Caco-2 (cell line): ENCODE data around the gene RGS7BP. TPM values are rescaled to one million over a fixed set of nuclear protein-coding genes. Genes with fewer than 3 reads are reported as not detected.

Experiments
- BruUV-seq: library from RNA; stranded (reverse); fragments of 400-500 nt; replicated peaks from 2 replicates; lab custom pipeline; 2021; lab: Mats Ljungman, UMichigan
- CTCF ChIA-PET: fragments of 300-600 bp; sonication (Branson Sonifier 250); formaldehyde crosslinking; loops from one replicate; lab custom pipeline; 2022; ENCODE audit warnings: antibody characterized with exemption; lab: Charles Lee
- POLR2A ChIA-PET: fragments of 300-600 bp; sonication (Branson Sonifier 250); formaldehyde crosslinking; loops from one replicate; lab custom pipeline; 2022; ENCODE audit warnings: antibody characterized with exemption; lab: Charles Lee
- DNase-seq, 2 experiments: peaks; one replicate each; pipeline versions ENCODE4 v3.0.0 to v3.0.0-alpha.2; 2020 to 2022
- H3K27me3 ChIP-seq: replicated peaks from 2 replicates; pipeline ENCODE4 v1.6.0; 2011; ENCODE audit warnings: low read length; ENCODE audit not compliant: control insufficient read depth, insufficient read depth
- H3K36me3 ChIP-seq: 2 replicates; pipeline ENCODE4 v1.5.1; 2011; ENCODE audit warnings: low read length; ENCODE audit not compliant: control insufficient read depth, insufficient read depth
- H3K4me1 ChIP-seq: fragments of 250-450 bp; sonication (Bioruptor Pico); 2 replicates; pipeline ENCODE4 v1.5.1; 2020; ENCODE audit warnings: mild to moderate bottlenecking
- H3K4me3 ChIP-seq: 2 replicates; pipeline ENCODE4 v1.5.1; 2011; ENCODE audit warnings: low read depth, mild to moderate bottlenecking, control low read depth, low read length
- H3K9me3 ChIP-seq: fragments of 250-450 bp; sonication (Bioruptor Pico); 2 replicates; pipeline ENCODE4 v1.5.1; 2020; ENCODE audit warnings: mild to moderate bottlenecking, moderate library complexity
- H3K27ac Mint-ChIP-seq: one replicate; pipeline ENCODE4 v1.8.0; 2022; ENCODE audit warnings: mixed read lengths; ENCODE audit not compliant: unreplicated experiment
- H3K27me3 Mint-ChIP-seq: one replicate; pipeline ENCODE4 v1.8.0; 2022; ENCODE audit warnings: mixed read lengths; ENCODE audit not compliant: insufficient read depth, unreplicated experiment
- H3K36me3 Mint-ChIP-seq: one replicate; pipeline ENCODE4 v1.8.0; 2022; ENCODE audit warnings: mild to moderate bottlenecking, mixed read lengths; ENCODE audit not compliant: insufficient read depth, unreplicated experiment
- H3K4me1 Mint-ChIP-seq: one replicate; pipeline ENCODE4 v1.8.0; 2022; ENCODE audit warnings: low read depth, mixed read lengths; ENCODE audit not compliant: unreplicated experiment
- H3K4me3 Mint-ChIP-seq: one replicate; pipeline ENCODE4 v1.8.0; 2022; ENCODE audit warnings: mild to moderate bottlenecking, moderate library complexity, mixed read lengths; ENCODE audit not compliant: unreplicated experiment
- H3K9me3 Mint-ChIP-seq: one replicate; pipeline ENCODE4 v1.8.0; 2022; ENCODE audit warnings: mixed read lengths; ENCODE audit not compliant: unreplicated experiment
- intact Hi-C: fragments of 100-400 bp; cut with micrococcal nuclease; formaldehyde crosslinking; loops from one replicate; pipeline ENCODE4 v1.10.0; 2022; ENCODE audit not compliant: unreplicated experiment
- total RNA-seq: library from RNA; stranded (reverse); gene quantifications from 2 replicates; pipeline ENCODE4 v1.2.3, GENCODE V29; 2022
- TF ChIP-seq, protein P1 (sequence below), 2 experiments: fragments of 200-600 bp in 1 of 2; IDR thresholded peaks; 1 replicate in 1 of 2; 2 replicates in 1 of 2; pipeline versions ENCODE4 v1.5.1 to v1.8.0; 2011 to 2022; ENCODE audit warnings: antibody characterized with exemption in 1 of 2, control low read depth in 1 of 2, inconsistent platforms in 1 of 2, low read depth in 1 of 2, low read length in 1 of 2, mild to moderate bottlenecking in 1 of 2, moderate library complexity in 1 of 2; ENCODE audit not compliant: insufficient read depth in 1 of 2, severe bottlenecking in 1 of 2, unreplicated experiment in 1 of 2

Gene RGS7BP
- total RNA-seq, 1 experiment from 2014 or later, result not detected

DNA sequence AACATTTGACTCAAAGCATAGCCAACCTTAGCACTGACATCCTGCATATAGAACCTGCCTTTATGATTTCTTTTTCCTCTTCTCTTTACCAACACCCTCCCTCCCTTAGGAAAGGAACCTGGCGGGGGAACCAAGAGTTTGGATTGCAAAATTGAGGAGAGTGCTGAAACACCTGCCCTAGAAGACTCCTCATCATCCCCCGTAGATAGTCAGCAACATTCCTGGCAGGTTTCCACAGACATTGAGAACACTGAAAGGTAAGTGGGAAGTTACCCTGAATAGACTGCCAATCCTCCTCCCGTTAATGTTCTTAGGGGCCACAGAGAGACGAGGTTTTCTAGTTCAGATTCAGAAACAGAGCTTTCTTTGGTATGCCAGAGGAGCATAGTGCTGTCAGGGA lies 88.8 kb downstream of the RGS7BP start:
- no peaks in the 10 kb centered on the region for H3K9me3 Mint-ChIP-seq
- Histone ChIP-seq H3K4me3 (no peak overlapping the region), H3K4me1 (no peaks in the 10 kb centered on the region), H3K9me3 (no peaks in the 10 kb centered on the region), H3K36me3 (no peaks in the 10 kb centered on the region), H3K27me3 (no peaks in the 10 kb centered on the region)
- TF ChIP-seq, protein P1, sequence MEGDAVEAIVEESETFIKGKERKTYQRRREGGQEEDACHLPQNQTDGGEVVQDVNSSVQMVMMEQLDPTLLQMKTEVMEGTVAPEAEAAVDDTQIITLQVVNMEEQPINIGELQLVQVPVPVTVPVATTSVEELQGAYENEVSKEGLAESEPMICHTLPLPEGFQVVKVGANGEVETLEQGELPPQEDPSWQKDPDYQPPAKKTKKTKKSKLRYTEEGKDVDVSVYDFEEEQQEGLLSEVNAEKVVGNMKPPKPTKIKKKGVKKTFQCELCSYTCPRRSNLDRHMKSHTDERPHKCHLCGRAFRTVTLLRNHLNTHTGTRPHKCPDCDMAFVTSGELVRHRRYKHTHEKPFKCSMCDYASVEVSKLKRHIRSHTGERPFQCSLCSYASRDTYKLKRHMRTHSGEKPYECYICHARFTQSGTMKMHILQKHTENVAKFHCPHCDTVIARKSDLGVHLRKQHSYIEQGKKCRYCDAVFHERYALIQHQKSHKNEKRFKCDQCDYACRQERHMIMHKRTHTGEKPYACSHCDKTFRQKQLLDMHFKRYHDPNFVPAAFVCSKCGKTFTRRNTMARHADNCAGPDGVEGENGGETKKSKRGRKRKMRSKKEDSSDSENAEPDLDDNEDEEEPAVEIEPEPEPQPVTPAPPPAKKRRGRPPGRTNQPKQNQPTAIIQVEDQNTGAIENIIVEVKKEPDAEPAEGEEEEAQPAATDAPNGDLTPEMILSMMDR (IDR thresholded peaks at IDR 0.05; ENCODE audit: insufficient read depth in 1 of 2, low read depth in 1 of 2, low read length in 1 of 2, severe bottlenecking in 1 of 2, unreplicated experiment in 1 of 2), result no peak
- no peak overlapping the region for H3K27ac Mint-ChIP-seq
- peaks cover 4% of the 10 kb centered on the region for H3K27me3 Mint-ChIP-seq
- no peak for DNase-seq
- no TSS peak for BruUV-seq
- no peaks in the 10 kb centered on the region for H3K4me1 Mint-ChIP-seq
- CTCF ChIA-PET, result interaction anchor here (1.0 kb wide), 2 partner anchors 18 to 247 kb away, joined by 3 to 6 read pairs; no protein-coding TSS in a partner anchor
- no peaks in the 10 kb centered on the region for H3K36me3 Mint-ChIP-seq
- intact Hi-C loops, result no loop called here
- POLR2A ChIA-PET, result no interaction called here
- no peak overlapping the region for H3K4me3 Mint-ChIP-seq

DNA sequence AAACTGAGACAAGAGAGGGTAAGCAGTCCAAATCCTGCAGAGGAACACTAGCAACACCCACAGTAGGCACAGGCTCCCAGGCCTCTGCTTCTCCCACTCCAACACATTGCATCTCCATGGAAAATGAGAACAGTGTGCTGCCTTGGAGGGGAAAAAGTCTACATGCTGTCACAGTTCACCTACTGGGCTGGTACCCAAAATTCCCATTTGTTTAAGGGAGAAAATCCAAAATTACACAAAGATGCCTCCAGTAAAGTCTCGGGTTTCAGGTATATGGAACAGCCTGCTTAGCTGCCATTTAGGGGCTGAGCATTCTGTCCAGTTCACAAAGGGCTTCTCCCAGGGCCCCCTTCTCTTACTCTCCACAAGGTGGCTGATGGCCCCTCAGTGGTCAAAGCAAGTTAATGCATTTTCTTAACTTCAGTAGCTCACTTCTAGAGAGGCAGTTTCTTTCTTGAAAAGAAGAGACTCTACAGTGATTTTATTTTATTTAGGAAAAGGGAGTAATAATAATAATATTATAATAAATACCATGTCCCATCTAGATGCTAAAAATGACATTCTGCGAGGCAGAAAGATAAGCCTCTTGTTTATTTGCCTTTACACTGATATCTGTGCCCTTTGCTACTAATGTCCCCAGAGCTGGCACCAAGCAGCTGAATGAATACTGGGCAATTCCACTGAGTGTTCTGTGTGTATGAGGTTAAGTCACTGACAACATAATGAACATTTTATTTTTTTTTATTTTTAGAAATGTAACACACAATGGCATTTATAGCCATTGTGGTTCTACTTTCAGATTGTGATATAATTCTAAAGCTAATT lies 89.4 kb downstream of the RGS7BP start:
- Mint-ChIP-seq H3K27me3 (peaks cover under 1% of the 10 kb centered on the region), H3K4me3 (no peak overlapping the region), H3K4me1 (no peaks in the 10 kb centered on the region), H3K27ac (no peak overlapping the region), H3K36me3 (no peaks in the 10 kb centered on the region), H3K9me3 (no peaks in the 10 kb centered on the region)
- ChIA-PET POLR2A (no interaction called here), CTCF (interaction anchor here (0.8 to 1.2 kb wide), 4 partner anchors 17 to 888 kb away, joined by 3 to 6 read pairs (median 3); no protein-coding TSS in a partner anchor)
- no TSS peak for BruUV-seq
- DNase-seq, result peak; percentile 10 to 34
- Histone ChIP-seq H3K4me1 (no peaks in the 10 kb centered on the region), H3K27me3 (no peaks in the 10 kb centered on the region), H3K9me3 (no peaks in the 10 kb centered on the region), H3K4me3 (no peak overlapping the region), H3K36me3 (no peaks in the 10 kb centered on the region)
- TF ChIP-seq, protein P1 (IDR thresholded peaks at IDR 0.05; ENCODE audit: insufficient read depth in 1 of 2, low read depth in 1 of 2, low read length in 1 of 2, severe bottlenecking in 1 of 2, unreplicated experiment in 1 of 2), result peak; percentile 56 to 67
- intact Hi-C loops, result no loop called here

DNA sequence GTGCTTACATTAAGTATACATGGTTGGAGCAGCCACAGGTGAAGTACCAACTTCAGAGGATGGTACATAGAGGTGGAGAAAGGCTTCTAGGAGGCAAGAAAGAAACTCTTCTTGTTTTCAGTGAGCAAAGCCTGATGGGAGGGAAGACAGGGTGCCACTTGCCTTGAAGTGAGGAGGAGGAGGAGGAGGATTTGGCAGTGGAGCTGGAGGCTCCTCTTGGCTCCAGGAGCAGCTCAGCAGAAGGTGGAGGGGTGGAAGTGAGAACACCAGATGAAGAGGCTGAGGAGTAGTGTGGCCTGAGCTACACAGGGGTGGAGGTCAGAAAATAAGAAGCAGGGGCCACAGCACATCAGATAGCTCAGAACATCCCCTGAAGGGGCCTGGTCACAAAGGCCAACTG lies 93.4 kb downstream of the RGS7BP start:
- ChIA-PET POLR2A (no interaction called here), CTCF (no interaction called here)
- TF ChIP-seq, protein P1 (IDR thresholded peaks at IDR 0.05; ENCODE audit: insufficient read depth in 1 of 2, low read depth in 1 of 2, low read length in 1 of 2, severe bottlenecking in 1 of 2, unreplicated experiment in 1 of 2), result no peak
- Mint-ChIP-seq H3K4me3 (no peak overlapping the region), H3K27me3 (no peaks in the 10 kb centered on the region), H3K9me3 (no peaks in the 10 kb centered on the region), H3K36me3 (no peaks in the 10 kb centered on the region), H3K27ac (no peak overlapping the region), H3K4me1 (no peaks in the 10 kb centered on the region)
- Histone ChIP-seq H3K4me1 (no peaks in the 10 kb centered on the region), H3K36me3 (no peaks in the 10 kb centered on the region), H3K9me3 (no peaks in the 10 kb centered on the region), H3K4me3 (no peak overlapping the region), H3K27me3 (no peaks in the 10 kb centered on the region)
- intact Hi-C loops, result loop anchor here (2.0 kb wide), 1 partner anchor 14 kb away; no protein-coding TSS in a partner anchor
- no peak for DNase-seq
- BruUV-seq, result no TSS peak
